NCI-H2107 treated with DMSO at 0.1 percent for 48 hours (cell line): Measurements from ENCODE around the gene KRT6C.
A peak's percentile ranks its signal among the peaks of the same experiment; 100 is the strongest.

Source experiments
- DNase-seq: peaks from one replicate; lab custom pipeline; 2025; ENCODE audit not compliant: unreplicated experiment; lab: John Stamatoyannopoulos, UW

Gene KRT6C

DNA sequence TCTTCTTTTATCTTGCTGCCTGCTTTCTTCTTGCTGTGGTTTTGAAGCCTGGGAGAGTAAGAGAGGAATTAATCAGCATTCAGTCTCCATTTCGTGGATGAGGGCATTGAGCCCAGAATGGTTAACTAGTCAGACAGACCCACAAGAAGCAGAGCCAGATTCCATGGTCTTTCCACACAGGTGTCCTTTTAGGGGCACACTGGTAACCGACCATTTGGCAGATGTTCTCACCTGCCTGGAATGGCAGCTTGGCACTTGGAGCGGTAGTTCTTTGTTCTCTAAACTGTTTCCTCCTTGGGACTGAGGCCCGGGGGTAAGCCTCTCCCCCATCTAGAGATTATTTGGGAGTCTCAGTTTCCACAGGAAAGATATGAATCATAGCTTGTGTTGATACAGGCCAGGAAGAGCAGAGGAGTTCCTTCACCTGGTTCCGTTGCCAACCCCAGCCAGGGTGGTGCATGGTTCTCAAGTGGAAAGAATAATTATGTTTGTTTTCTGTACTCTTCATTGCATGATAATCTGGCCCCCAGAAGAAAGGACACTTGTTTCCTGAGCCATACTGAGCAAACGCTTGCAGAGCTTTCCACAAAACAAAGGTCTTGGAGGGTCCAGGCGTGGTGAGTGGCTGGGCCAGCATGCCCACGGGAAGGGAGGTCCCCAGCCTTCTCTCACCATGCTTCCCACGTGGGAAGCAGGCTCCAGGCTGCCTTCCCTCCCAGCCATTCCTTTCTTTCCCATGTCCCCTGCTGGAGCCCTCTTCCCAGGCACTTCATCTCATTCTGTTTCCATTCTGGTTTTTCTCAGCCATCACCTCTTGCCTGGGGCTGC, 37.4 kb downstream of the KRT6C start:
- no peak for DNase-seq

DNA sequence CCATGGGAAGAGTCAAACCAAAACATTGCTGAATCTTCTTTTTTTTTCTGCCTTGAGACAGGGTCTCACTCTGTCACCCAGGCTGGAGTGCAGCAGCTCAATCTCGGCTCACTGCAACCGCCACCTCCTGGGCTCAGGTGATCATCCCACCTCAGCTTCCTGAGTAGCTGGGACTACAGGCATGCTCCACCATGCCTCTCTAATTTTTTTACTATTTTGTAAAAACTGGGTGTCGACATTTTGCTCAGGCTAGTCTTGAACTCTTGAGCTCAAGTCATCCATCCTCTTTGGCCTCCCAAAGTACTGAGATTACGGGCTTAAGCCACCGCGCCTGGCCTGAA, 38.0 kb downstream of the KRT6C start:
- no peak for DNase-seq

DNA sequence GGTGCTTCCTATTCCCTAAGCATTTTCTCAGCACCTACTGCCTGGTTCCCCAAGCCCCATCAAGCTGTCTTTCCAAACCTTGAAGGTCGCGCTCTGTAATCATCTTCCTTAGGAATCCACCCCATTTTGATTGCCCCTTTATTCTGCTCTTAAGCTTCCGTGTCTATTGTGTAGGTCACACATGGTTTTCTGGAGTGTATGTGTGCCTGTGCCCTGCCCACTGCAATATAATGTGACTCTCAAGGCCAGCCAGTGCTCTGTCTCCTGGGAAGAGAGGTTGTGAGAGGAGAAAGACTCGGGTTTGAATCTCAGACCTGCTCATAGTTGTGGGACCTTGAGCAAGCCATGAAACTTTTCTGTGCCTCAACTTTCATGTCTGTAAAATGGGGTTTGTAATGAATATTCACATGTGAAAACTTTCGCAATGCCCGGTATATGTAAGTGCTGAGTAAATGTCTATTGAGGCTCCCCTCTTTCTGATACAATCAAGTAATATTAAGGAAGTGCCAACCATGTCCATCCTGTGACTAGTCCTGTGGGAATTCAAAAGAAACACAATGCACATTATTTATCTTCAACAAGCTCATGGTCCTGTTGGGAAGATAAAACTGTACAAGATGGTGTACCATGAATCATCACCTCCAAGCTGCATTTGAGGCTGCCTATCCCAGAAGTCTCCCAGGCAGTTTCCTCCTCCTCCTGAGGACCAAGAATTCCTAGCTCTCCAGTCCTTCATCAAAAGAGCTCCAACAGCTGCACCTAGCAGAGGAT, 38.7 kb downstream of the KRT6C start:
- no peak for DNase-seq

DNA sequence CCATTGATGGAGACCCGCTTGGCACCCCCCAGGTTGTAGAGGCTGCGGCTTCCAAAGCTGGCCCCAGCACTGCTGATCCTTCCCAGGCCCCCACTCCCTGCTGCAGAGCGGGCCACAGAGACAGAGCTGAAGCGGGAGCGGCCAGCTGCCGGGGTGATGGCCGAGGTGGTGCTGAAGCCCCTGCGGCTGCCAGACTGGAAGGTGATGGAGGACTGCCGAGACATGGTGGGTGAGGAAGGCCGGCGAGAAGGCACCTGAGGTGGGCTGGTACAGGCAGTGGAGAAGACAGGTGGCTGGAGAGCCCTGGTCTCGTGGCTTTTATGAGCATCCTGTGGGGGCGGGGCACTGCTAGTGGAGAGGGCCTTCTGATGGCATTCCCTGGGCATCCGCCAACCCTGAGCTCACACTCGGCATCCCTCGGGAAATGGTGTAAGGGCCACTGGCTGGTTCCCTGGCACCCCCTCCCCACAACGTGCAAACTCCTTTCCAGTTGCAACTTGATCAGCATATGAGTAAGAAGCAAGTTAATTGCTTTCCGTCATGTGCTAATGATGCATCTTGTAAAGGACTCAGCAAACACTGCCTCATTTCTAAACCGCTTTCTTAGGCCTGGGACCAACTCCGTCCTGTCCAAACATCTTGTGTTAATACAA, 39.4 kb downstream of the KRT6C start, which contains the start of gene KRT75:
KRT75 (minus strand) TSS at position 291 of the 653 bp plus-strand sequence; CDS start at position 224, 67 bp downstream.
- no peak for DNase-seq

DNA sequence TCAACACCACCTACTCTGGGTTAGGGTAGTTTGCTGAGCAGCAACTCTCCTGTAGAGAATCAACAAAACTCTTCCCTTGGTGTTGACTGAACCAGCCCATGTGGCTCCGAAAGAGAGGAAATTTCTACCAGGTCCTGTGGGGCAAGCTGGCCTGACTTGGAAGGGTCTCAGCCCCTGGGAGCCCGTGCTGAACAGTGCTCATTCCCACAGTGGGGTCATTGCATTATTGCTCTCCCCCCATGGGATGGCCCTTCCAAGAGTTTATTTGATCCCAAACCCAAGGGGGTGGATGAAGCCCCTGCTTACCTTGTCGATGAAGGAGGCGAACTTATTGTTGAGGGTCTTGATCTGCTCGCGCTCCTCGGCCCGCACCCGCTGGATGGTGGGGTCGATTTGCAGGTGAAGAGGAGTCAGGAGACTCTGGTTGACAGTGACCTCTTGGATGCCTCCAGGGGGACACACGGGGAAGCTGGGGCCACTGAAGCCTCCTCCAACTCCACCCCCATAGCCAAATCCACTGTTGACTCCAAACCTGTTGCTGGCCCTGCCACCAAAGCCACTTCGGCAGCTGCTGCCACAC, 40.0 kb downstream of the KRT6C start:
- DNase-seq: no peak

DNA sequence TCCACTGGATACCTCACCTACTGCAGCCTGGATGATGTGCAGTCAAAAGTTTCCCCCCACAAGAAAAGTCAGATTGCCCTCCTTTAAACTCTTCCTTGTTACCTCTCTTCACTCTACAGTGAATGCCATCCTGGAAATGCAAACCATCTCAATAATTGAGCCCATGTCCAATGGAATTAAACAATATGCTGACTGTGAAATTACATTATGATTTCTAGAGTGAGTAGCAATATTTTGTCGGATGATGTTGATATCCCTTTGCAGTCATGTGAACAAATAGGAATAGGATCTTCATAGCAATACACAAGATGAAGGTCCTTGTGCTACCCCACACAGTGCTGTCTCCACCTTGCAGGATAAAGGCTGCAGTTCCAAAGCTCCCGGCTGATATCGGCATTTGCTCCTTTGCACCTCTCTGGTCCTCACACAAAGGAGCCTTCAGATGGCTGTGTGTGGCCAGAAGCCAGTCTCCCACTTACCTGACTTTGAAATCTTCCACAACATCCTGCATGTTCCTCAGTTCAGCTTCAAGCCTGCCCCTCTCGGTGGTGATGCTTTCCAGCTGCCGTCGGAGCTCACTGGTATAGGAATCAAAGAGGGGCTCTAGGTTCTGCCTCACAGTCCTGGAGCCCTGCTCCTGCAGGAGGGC, 40.9 kb downstream of the KRT6C start:
- no peak for DNase-seq

DNA sequence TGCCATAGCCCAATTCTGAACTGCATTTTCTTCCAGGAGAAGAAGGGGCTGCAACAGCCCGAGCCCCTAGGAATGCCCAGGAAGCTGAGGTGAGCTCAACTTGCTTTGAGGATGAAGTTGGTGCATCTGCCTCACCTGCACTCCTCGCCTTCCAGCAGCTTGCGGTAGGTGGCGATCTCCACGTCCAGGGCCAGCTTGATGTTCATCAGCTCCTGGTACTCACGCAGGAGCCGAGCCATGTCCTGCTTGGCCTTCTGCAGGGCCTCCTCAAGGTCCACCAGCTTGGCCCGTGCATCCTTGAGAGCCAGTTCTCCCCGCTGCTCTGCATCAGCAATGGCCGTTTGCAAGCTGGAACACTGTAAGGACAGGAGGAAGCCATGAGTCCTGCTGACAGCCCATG, 45.5 kb downstream of the KRT6C start:
- DNase-seq: no peak

DNA sequence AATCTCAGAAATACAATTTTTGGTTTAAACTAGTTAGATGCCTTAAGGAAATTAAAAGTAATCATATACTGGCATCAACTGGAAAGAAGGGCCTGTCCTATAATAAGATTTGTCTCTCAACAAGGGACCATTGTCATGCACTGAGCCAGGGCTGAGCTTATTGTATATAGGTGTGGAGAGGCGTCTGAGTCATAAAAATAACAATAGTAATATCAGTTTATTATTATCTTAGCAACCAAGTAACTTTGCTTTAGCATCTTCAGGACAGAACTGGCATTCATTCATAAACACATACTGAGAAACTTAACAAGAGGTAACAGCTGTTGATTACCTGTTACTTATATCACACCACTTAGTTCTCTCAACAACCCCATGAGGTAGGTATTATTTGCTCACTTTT, 46.5 kb downstream of the KRT6C start:
- DNase-seq: no peak

DNA sequence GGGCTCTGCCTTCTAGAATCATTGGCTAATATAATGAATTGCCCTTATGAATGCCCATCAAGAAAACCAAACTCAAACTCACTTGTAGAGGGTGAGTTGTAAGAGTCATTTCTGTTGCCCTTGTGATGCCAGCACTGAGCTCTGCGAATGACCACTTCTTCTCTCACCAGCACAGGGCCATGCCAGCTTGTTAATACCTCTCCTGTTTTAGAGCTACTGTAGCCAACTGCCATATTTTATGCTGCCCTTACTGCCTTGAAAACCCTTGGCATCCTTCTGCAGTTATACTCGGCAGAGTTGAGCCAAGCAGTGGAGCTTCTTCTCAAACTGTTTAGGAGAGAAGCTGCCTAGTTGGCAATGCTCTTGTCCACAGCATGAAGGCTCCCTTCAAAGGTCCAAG, 47.6 kb downstream of the KRT6C start:
- DNase-seq: no peak

DNA sequence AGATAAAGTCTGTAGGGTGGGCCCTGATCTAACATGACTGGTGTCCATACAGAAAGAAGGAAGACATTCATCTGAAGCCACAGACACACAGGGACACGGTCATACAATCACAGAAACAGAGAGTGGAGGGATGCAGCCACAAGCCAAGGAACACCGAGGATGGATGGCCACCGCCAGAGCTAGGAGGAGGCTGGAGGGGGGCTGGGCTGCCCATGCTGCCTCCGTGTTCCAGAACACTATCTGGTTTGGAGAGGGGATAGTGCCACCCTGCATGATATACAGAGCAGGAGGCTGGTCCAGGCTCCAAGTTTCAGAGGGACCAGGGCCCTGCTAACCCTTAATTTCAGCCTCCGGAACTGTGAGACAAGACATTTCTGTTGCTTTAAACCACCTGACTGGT, 48.1 kb downstream of the KRT6C start:
- no peak for DNase-seq

DNA sequence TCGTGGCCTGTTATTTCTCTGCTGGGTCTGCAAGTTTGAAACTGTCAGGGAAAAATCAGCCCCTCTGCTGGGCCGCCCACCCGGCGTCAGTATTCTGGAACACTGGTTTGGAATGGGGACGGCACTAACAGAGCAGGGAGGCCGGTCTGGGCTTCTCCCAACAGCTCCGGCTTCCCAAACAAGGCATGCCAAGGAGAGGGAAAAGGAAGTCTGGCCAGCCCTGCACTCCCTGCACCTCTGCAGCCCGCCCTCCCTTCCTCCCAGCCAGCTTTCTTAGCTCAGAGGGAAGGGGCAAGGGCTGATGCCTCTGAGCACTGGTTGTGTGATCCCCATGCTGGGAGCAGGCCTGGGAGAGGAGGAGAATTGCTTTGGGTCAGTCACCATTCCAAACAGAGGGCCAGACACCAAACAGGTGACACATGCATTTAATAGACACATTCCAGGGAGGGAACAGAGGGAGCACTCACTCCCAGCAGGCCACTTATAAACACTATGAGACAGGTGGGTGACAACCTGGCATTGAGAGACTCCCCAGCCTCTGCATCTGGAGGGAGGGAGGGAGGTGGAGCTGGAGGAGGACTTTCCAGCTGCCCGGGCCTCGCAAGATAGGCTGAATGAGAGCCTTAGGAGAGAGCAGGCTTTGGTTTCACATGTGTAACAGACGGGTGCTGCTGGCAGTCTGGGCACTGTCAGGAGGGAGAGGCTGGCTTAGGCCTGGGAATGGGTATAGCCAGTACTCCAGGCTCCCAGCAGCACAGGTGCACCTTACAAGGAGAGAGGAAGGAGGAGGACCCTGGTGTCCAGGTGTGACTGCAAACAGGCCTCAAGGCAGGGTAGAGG, 49.7 kb downstream of the KRT6C start:
- DNase-seq: peak; percentile 81

DNA sequence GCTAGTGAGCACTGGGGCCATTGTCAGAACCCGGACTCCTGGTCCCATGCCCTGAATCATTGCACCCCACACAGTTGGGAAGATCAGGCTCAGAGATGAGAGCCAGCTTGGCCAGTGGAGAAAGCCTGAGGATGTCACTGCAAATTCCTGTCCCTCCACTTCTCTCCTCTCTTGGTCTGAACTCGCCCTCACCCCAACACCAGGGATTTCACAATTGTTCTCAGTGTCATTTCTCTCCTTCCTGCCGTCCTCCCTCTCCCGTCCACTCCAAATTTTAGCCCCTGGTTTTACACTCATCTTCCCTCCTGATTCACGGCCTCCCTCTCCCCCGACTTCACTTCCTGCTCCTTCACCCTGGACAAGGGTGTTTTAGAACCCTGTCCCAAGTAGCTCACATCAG, 50.6 kb downstream of the KRT6C start:
- no peak for DNase-seq

DNA sequence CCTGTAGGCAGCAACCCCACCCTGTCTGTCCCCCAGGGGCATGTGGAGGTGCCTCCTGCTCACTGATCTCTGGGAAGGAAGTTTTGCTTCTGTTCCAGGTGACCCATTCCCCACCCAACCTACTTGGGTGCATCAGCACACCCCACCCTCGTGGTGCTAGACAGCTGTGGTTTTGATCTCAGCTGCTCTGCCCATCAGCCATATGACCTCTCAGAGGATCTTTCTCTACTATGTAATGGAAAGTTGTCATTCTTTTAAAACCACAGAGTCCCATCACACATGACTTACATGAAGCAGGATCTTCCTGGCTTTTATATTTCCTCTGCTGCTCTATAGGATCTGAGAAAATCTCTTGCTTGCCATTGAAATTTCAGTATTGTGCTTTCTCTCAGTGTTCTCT, 53.9 kb downstream of the KRT6C start:
- no peak for DNase-seq

DNA sequence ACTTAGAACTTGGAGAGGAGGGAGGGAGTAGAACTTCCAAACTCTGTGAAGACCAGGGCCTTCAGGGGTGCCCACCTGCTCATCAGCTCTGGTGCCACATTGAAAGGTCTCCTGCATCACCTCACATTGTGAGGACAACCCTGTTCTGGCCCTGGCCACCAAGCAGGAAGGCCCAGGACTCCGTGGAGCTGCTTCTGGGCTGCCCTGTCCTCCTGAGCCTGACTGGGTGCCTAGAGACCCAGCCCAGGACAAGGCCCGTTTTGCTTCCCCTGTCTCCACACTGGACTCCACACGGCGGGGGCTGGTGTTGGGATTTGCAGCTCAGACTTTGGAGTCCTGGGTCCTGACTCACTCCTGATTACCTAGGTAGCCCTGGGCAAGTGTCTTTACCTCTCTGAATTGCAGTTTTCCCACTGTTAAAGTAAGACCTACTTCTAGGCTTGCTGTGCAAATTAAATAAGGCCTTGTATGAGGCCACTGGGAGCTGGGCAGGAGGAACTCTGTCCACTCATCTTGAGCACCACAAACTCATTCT, 55.0 kb downstream of the KRT6C start:
- DNase-seq: no peak
